ENCODE data around the gene ADGRD1. TPM values are rescaled to one million over a fixed set of nuclear protein-coding genes. Genes with fewer than 3 reads are reported as not detected.
"Not testable (repeated sequence)": the region's sequence is repeated elsewhere in the genome, so short reads cannot be mapped to it uniquely, and the experiment has no call there.

Gene ADGRD1
- 1.9 TPM for total RNA-seq

- DNase-seq = peak; percentile 11
Measured at GRCh38 chr12:130953771-130954543, at the start of gene ADGRD1. Gene ADGRD1 (plus strand): TSS chr12:130953907. CDS start chr12:130954466, 559 bp downstream.

GRCh38 chr12:130904064-130904463 is 49.6 kb upstream of the ADGRD1 start:
- DNase-seq = no peak

- DNase-seq = not testable (repeated sequence)
Measured at GRCh38 chr12:130904936-130905455, 48.7 kb upstream of the ADGRD1 start.

- no peak for DNase-seq
Measured at GRCh38 chr12:130909111-130909510, 44.6 kb upstream of the ADGRD1 start.

GRCh38 chr12:130911193-130911592 is 42.5 kb upstream of the ADGRD1 start:
- no peak for DNase-seq

- DNase-seq = no peak
Measured at GRCh38 chr12:130911933-130912332, 41.8 kb upstream of the ADGRD1 start.

GRCh38 chr12:130916241-130916911 is 37.3 kb upstream of the ADGRD1 start:
- DNase-seq = peak; percentile 34

- no peak for DNase-seq
Measured at GRCh38 chr12:130917607-130918006, 36.1 kb upstream of the ADGRD1 start.

- DNase-seq = no peak
Measured at GRCh38 chr12:130919086-130919485, 34.6 kb upstream of the ADGRD1 start.

- no peak for DNase-seq
Measured at GRCh38 chr12:130920119-130920703, 33.5 kb upstream of the ADGRD1 start.

GRCh38 chr12:130920723-130921381 is 32.9 kb upstream of the ADGRD1 start:
- no peak for DNase-seq

- DNase-seq = no peak
Measured at GRCh38 chr12:130922511-130922953, 31.2 kb upstream of the ADGRD1 start.

GRCh38 chr12:130924966-130925665 is 28.6 kb upstream of the ADGRD1 start:
- DNase-seq = no peak

GRCh38 chr12:130925666-130926015 is 28.1 kb upstream of the ADGRD1 start:
- no peak for DNase-seq

- no peak for DNase-seq
Measured at GRCh38 chr12:130929363-130929762, 24.3 kb upstream of the ADGRD1 start.

GRCh38 chr12:130932061-130932930 is 21.4 kb upstream of the ADGRD1 start:
- DNase-seq = no peak

GRCh38 chr12:130933269-130933995 is 20.3 kb upstream of the ADGRD1 start:
- no peak for DNase-seq

GRCh38 chr12:130934753-130935152 is 19.0 kb upstream of the ADGRD1 start:
- DNase-seq = no peak

- DNase-seq = no peak
Measured at GRCh38 chr12:130936561-130936960, 17.1 kb upstream of the ADGRD1 start.

- no peak for DNase-seq
Measured at GRCh38 chr12:130937063-130937462, 16.6 kb upstream of the ADGRD1 start.
